Naive B cell (primary cell): ENCODE measurements around the gene ZNF219. TPM values are rescaled to one million over a fixed set of nuclear protein-coding genes. Genes with fewer than 3 reads are reported as not detected.

Experiments
- ATAC-seq, 2 donors: fragments of 150-1000 bp; cut with Tn5 transposase; 2 replicates each; pipeline ENCODE4 v1.10.0; 2021; ENCODE audit warnings: low read depth in 2 of 2, mild to moderate bottlenecking in 2 of 2, moderate library complexity in 2 of 2
- DNase-seq: peaks from one replicate; pipeline ENCODE4 v3.0.0; 2022
- H3K27ac Mint-ChIP-seq, 6 donors: one replicate each; pipeline ENCODE4 v1.8.0; 2020 to 2022; ENCODE audit warnings: mild to moderate bottlenecking in 6 of 6, mixed read lengths in 6 of 6, moderate library complexity in 5 of 6, inconsistent platforms in 2 of 6
- H3K27me3 Mint-ChIP-seq, 3 donors: one replicate each; pipeline ENCODE4 v1.8.0; 2021 to 2022; ENCODE audit warnings: mixed read lengths in 3 of 3, mild to moderate bottlenecking in 1 of 3
- H3K36me3 Mint-ChIP-seq, 2 donors: one replicate each; pipeline ENCODE4 v1.8.0; 2020 to 2022; ENCODE audit warnings: mixed read lengths in 2 of 2, inconsistent platforms in 1 of 2, mild to moderate bottlenecking in 1 of 2
- H3K4me1 Mint-ChIP-seq, 3 donors: one replicate each; pipeline ENCODE4 v1.8.0; 2020 to 2022; ENCODE audit warnings: mixed read lengths in 3 of 3, inconsistent platforms in 1 of 3, mild to moderate bottlenecking in 1 of 3, moderate library complexity in 1 of 3
- H3K4me3 Mint-ChIP-seq, 8 donors: one replicate each; pipeline ENCODE4 v1.8.0; 2020 to 2022; ENCODE audit warnings: mild to moderate bottlenecking in 8 of 8, mixed read lengths in 8 of 8, moderate library complexity in 8 of 8, inconsistent platforms in 2 of 8
- H3K9me3 Mint-ChIP-seq, 7 donors: one replicate each; pipeline ENCODE4 v1.8.0; 2020 to 2022; ENCODE audit warnings: mixed read lengths in 7 of 7, mild to moderate bottlenecking in 5 of 7, inconsistent platforms in 2 of 7, moderate library complexity in 1 of 7
- polyA plus RNA-seq, 6 donors: library from polyadenylated mRNA; unstranded; fragments of 300-500 nt; fragmentation: Illumina TruSeq; gene quantifications; one replicate each; pipeline ENCODE4 v1.2.3, GENCODE V29; 2021; ENCODE audit warnings: low read depth in 6 of 6

ZNF219 gene
- polyA plus RNA-seq, 6 donors from 2014 or later: 0.13 to 1.1 (median 0.56) TPM; not detected in 2

GRCh38 chr14:21098892-21099595 lies 589 bp upstream of the ZNF219 start:
- H3K36me3 Mint-ChIP-seq: no peaks in the 10 kb centered on the region
- H3K27ac Mint-ChIP-seq: peak overlapping the region in 4 of 6 donors; percentile 63 to 87 (median 84)
- no peaks in the 10 kb centered on the region for H3K9me3 Mint-ChIP-seq
- peaks cover 0 to 18% (median 10%) of the 10 kb centered on the region in 3 donors for H3K27me3 Mint-ChIP-seq
- H3K4me1 Mint-ChIP-seq: peaks cover 14 to 32% (median 17%) of the 10 kb centered on the region in 3 donors
- DNase-seq (no peak), ATAC-seq (no peak)
- H3K4me3 Mint-ChIP-seq: peak overlapping the region; percentile 81 to 90 (median 86)

GRCh38 chr14:21097636-21098075 lies 799 bp downstream of the ZNF219 start:
- Mint-ChIP-seq H3K9me3 (no peaks in the 10 kb centered on the region), H3K4me3 (peak overlapping the region; percentile 73 to 92 (median 86)), H3K4me1 (peaks cover 13 to 26% (median 15%) of the 10 kb centered on the region in 3 donors), H3K27me3 (peaks cover 6 to 18% (median 7%) of the 10 kb centered on the region in 3 donors), H3K36me3 (no peaks in the 10 kb centered on the region), H3K27ac (peak overlapping the region in 4 of 6 donors; percentile 19 to 82 (median 54))
- peak; percentile 14 to 20 for ATAC-seq
- no peak for DNase-seq

DNA sequence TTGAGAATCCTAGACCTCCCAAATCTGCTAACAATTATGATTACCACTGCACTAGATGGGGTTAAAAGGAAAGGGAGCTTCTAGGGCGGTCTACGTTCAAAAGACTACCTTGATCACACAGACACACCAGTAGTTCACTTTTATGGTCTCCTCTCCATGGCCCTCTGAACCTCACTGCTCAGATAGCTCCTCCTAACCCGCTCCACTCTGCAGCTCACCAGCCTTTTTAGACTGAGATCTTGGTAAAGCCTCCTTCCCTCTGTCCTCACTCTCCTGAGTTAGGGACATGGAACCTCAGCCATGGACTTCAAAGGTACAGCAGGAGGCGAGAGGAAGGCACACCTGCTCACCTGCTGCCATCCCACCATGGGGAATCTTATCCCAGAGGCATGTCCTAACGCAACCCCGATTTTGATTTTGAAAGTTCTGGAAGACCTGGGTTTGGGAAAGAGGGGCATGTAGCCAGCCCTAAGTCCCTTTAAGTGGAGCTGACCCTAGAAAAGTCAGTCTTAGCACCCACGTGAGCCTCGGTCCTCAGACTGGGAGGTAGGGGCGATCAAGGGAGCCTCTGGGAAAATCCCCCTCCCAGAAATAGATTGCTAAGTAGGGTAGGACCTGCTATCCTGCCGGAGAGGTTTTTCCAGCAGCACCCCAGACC lies 1.3 kb downstream of the ZNF219 start:
- ATAC-seq (no peak), DNase-seq (no peak)
- H3K27me3 Mint-ChIP-seq: peaks cover 6 to 14% (median 10%) of the 10 kb centered on the region in 3 donors
- peaks cover 15 to 22% (median 20%) of the 10 kb centered on the region in 3 donors for H3K4me1 Mint-ChIP-seq
- H3K27ac Mint-ChIP-seq: peak overlapping the region in 4 of 6 donors; percentile 19 to 82 (median 54)
- H3K4me3 Mint-ChIP-seq: peak overlapping the region; percentile 73 to 92 (median 86)
- no peaks in the 10 kb centered on the region for H3K9me3 Mint-ChIP-seq
- no peaks in the 10 kb centered on the region for H3K36me3 Mint-ChIP-seq

- H3K36me3 Mint-ChIP-seq: no peaks in the 10 kb centered on the region
- H3K27me3 Mint-ChIP-seq: peaks cover 6 to 10% (median 9%) of the 10 kb centered on the region in 3 donors
- H3K4me3 Mint-ChIP-seq: peak overlapping the region in 6 of 8 donors; percentile 5 to 85 (median 76)
- peaks cover 15 to 24% (median 22%) of the 10 kb centered on the region in 3 donors for H3K4me1 Mint-ChIP-seq
- H3K27ac Mint-ChIP-seq: no peak overlapping the region
- ATAC-seq (no peak), DNase-seq (no peak)
- no peaks in the 10 kb centered on the region for H3K9me3 Mint-ChIP-seq
Observed at GRCh38 chr14:21096438-21096837, 2.0 kb downstream of the ZNF219 start.

DNA sequence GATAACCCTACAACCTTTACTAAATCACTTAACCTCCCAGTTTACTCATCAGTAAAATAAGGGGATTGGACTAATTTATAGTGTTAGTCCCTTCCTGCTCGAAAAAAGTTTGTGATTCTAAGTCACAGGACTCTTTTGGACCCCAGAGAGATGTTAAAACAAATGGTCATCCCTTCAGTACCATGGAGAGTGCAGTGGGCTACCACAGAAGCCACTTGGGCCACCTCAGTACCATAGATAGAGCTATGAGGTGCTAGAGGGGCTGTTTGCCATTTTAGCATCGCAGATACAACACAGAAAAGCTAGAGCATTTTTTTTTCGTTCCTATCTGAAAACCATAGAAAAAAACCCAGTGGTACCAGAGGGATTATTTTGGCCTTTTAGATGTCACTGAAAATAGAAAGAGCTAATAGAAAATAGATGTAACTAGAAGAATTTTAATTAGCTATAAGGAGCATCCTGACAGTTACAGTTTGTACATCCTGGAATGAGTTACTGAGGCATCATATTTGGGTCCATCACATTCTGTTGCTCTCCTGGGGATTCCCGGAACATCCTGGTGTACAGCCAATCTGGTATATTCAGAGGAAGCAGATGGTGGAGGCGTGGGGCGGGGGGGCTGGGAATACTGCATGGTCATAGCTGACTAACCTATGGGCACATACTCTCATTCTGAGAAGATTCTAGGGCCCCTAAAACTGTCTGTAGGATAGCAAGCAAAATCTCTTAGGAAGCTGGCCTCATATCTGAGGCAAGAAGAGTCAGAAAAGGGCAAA lies 2.8 kb downstream of the ZNF219 start:
- ATAC-seq (no peak), DNase-seq (no peak)
- peaks cover 4 to 10% (median 4%) of the 10 kb centered on the region in 3 donors for H3K27me3 Mint-ChIP-seq
- peak overlapping the region in 3 of 8 donors; percentile 20 to 73 (median 44) for H3K4me3 Mint-ChIP-seq
- H3K36me3 Mint-ChIP-seq: no peaks in the 10 kb centered on the region
- H3K27ac Mint-ChIP-seq: no peak overlapping the region
- peaks cover 15 to 27% (median 22%) of the 10 kb centered on the region in 3 donors for H3K4me1 Mint-ChIP-seq
- no peaks in the 10 kb centered on the region for H3K9me3 Mint-ChIP-seq

GRCh38 chr14:21093769-21094681 lies 4.4 kb downstream of the ZNF219 start:
- H3K4me1 Mint-ChIP-seq: peaks cover 9 to 21% (median 16%) of the 10 kb centered on the region in 3 donors
- ATAC-seq (no peak), DNase-seq (no peak)
- peaks cover 0 to 10% (median 0%) of the 10 kb centered on the region in 3 donors for H3K27me3 Mint-ChIP-seq
- H3K36me3 Mint-ChIP-seq: no peaks in the 10 kb centered on the region
- no peak overlapping the region for H3K4me3 Mint-ChIP-seq
- H3K27ac Mint-ChIP-seq: peak overlapping the region in 1 of 6 donors; percentile 11
- no peaks in the 10 kb centered on the region for H3K9me3 Mint-ChIP-seq

DNA sequence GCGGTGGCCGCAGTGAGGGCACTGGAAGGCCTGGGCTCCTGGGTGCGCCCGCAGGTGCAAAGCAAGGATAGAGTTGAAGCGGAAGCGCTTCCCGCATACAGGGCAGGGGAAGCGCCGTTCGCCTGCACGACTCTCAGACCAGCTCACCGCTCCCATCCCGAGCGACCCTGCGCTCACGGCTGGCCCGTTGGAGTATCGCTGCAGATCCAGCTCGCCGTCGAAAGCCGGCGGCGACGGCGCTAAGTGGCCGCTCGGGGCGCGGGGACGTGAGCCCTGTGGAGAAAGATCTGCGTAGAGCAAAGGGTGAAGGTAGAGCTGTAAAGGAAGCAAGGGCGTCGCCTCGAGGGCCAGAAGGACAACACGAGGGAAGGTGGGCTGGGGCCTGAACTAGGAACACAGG lies 5.4 kb downstream of the ZNF219 start:
- peak overlapping the region in 2 of 6 donors; percentile 61 to 79 for H3K27ac Mint-ChIP-seq
- peaks cover 6 to 17% (median 16%) of the 10 kb centered on the region in 3 donors for H3K4me1 Mint-ChIP-seq
- no peak overlapping the region for H3K4me3 Mint-ChIP-seq
- ATAC-seq (no peak), DNase-seq (no peak)
- no peaks in the 10 kb centered on the region for H3K36me3 Mint-ChIP-seq
- H3K9me3 Mint-ChIP-seq: no peaks in the 10 kb centered on the region
- H3K27me3 Mint-ChIP-seq: peaks cover 0 to 10% (median 0%) of the 10 kb centered on the region in 3 donors

GRCh38 chr14:21092273-21093011 lies 6.0 kb downstream of the ZNF219 start:
- DNase-seq (peak; percentile 85), ATAC-seq (peak; percentile 63 to 69)
- Mint-ChIP-seq H3K9me3 (no peaks in the 10 kb centered on the region), H3K4me3 (peak overlapping the region in 3 of 8 donors; percentile 15 to 66 (median 60)), H3K27me3 (peaks cover 0 to 10% (median 0%) of the 10 kb centered on the region in 3 donors), H3K27ac (peak overlapping the region in 4 of 6 donors; percentile 67 to 87 (median 74)), H3K36me3 (no peaks in the 10 kb centered on the region), H3K4me1 (peaks cover 12 to 23% (median 21%) of the 10 kb centered on the region in 3 donors)

DNA sequence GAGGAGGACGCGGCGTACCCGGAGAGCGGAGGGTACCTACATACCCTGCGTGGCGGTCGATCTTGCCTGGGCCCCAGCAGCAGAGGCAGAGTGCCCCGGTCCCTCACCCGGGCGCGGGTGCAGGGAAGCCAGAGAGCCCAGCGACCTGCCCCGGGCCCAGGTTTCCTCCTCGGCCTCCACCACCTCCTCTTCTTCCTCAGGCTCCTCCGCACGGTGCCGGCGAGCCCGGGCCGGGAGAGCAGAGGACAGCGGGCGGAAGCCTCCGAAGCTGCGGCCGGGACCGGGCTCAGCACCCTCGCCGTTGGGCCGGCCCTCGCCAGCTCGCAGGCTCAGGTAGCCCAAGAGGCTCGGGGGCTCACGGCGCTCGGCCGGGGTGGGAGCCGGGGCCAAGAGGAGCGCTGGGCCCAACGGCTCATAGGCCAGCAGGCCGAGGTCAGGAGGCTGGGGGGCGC lies 6.6 kb downstream of the ZNF219 start:
- Mint-ChIP-seq H3K4me3 (no peak overlapping the region), H3K4me1 (peaks cover 16 to 27% (median 21%) of the 10 kb centered on the region in 3 donors), H3K36me3 (no peaks in the 10 kb centered on the region), H3K27me3 (peaks cover 0 to 10% (median 0%) of the 10 kb centered on the region in 3 donors), H3K9me3 (no peaks in the 10 kb centered on the region), H3K27ac (no peak overlapping the region)
- DNase-seq: no peak
- ATAC-seq: no peak

DNA sequence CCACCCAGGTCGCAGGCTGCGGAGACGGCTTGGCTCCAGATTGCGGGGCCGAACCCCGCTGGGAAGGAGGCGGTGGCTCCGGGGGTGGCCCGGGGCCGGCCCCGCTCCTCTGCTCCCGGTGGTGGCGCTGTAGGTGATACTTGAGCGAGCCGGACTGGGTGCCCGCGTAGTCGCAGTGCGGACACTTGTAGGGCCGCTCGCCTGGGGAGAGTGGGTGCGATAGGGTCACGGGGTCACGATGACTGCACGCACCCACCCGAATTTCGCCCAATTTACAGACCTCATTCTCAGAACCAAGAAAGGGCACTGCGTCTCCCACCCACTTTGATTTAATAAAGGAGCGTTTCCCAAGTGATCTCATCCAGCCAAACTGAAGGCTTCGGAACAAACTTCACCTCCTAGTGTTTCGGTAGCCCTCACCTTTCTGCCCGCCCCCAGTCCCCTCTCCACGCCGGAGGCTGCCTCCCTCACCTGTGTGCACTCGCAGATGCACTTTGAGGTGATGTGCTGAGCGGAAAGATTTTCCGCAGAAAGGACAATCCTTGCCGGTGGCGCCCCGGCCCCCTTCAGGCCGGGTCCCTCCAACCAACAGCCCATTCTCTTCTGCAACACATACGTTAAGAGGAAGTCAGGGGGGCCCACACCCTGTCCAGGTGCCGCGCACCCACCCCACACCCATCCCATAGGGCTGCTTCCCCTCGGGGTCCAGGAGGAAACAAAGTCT lies 7.4 kb downstream of the ZNF219 start:
- ATAC-seq: no peak
- no peaks in the 10 kb centered on the region for H3K36me3 Mint-ChIP-seq
- H3K27ac Mint-ChIP-seq: peak overlapping the region in 1 of 6 donors; percentile 76
- H3K4me3 Mint-ChIP-seq: no peak overlapping the region
- H3K9me3 Mint-ChIP-seq: no peaks in the 10 kb centered on the region
- H3K4me1 Mint-ChIP-seq: peaks cover 21 to 33% (median 25%) of the 10 kb centered on the region in 3 donors
- peaks cover 0 to 10% (median 0%) of the 10 kb centered on the region in 3 donors for H3K27me3 Mint-ChIP-seq
- no peak for DNase-seq

DNA sequence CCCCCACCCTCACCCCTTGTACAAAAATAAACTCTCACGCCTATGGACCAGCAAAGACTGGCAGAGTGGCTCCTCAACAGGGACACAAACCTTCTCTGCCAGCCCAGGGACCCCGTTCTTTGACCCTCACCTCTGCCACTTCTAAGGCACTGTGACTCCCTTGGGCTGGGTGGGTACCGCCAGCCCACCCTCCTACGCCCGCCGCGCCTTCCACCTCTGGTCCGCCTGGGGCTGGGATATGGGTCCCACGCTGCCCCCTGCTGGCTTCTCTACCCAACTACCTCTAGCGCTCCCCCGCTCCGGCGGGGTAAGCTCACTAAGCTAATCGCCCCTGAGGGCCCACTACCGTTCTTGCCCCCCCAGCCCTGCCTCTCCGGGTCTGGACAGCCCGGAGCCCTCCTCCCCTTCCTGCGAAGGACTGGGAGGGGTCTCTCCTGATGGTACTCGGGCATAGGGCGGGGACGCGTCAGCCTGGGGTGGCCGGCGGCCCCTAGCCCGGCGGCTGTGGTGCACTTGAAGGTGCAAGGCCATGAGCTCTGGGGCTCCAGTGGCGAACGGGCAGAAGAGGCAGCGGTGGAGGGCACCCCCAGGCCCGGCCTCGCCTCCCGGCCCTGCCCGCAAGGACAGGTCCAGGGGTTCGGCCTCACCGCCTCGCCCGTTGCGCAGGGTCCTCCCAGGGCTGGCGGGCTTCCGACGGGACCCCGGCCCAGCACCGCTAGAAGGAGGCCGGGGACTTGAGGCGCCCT lies 8.1 kb downstream of the ZNF219 start:
- peak overlapping the region in 3 of 6 donors; percentile 21 to 82 (median 56) for H3K27ac Mint-ChIP-seq

More for the DNA sequence above, 8.1 kb downstream of the ZNF219 start:
- no peak overlapping the region for H3K4me3 Mint-ChIP-seq
- DNase-seq (no peak), ATAC-seq (no peak)
- peaks cover 0 to 10% (median 0%) of the 10 kb centered on the region in 3 donors for H3K27me3 Mint-ChIP-seq
- H3K9me3 Mint-ChIP-seq: no peaks in the 10 kb centered on the region
- no peaks in the 10 kb centered on the region for H3K36me3 Mint-ChIP-seq
- peaks cover 21 to 33% (median 25%) of the 10 kb centered on the region in 3 donors for H3K4me1 Mint-ChIP-seq
